Measurements from ENCODE around the gene KAT8. TPM values are rescaled to one million over a fixed set of nuclear protein-coding genes. Genes with fewer than 3 reads are reported as not detected.
"Not testable (repeated sequence)": the region's sequence is repeated elsewhere in the genome, so short reads cannot be mapped to it uniquely, and the experiment has no call there.

Gene KAT8
- total and polyA plus RNA-seq, 4 donors: 15.9 to 37.4 (median 19.6) TPM

- H3K9ac ChIP-seq (ENCODE audit: low read depth in 1 of 2, low read length in 2 of 2): no peak within 1 kb of the TSS
- H3K9me3 ChIP-seq (ENCODE audit: control insufficient read depth in 4 of 4, low read length in 3 of 4): no peaks in the 10 kb centered on the region
- H3K4me3 ChIP-seq (ENCODE audit: low read depth in 1 of 3, low read length in 3 of 3): no peak within 1 kb of the TSS
- no peaks in the 10 kb centered on the region for H3K27me3 ChIP-seq (ENCODE audit: control insufficient read depth in 4 of 4, insufficient read depth in 4 of 4, low read length in 3 of 4)
- 86% methylated on average over 11 of the region's 11 CpGs for WGBS
- no peak for DNase-seq (ENCODE audit: low spot score)
- no peak within 1 kb of the TSS for H3K27ac ChIP-seq (ENCODE audit: low read depth in 1 of 2, low read length in 2 of 2)
- TF ChIP-seq HNF4G (IDR thresholded peaks at IDR 0.05): no peak
- TF ChIP-seq JUND (IDR thresholded peaks at IDR 0.05): no peak
- TF ChIP-seq ZBTB33 (IDR thresholded peaks at IDR 0.05): no peak
- no peak for TF ChIP-seq TAF1 (conservative IDR thresholded peaks at IDR 0.05)
- H3K36me3 ChIP-seq (ENCODE audit: control insufficient read depth in 4 of 4, insufficient read depth in 3 of 4, low read depth in 1 of 4, low read length in 3 of 4): no peaks in the 10 kb centered on the region
- H3K4me1 ChIP-seq (ENCODE audit: control insufficient read depth in 4 of 4, insufficient read depth in 4 of 4, low read length in 3 of 4): peaks cover 0 to 5% (median 2%) of the 10 kb centered on the region in 4 donors
These were observed 32.7 kb downstream of the KAT8 start, which contains the start of gene PRSS36 for GRCh38 chr16:31149894-31150890. PRSS36 (minus strand) TSS chr16:31150066; CDS start chr16:31150035, 31 bp downstream.

- not testable (repeated sequence) for H3K27ac ChIP-seq (ENCODE audit: low read depth in 1 of 2, low read length in 2 of 2); H3K9me3 ChIP-seq (ENCODE audit: control insufficient read depth in 4 of 4, low read length in 3 of 4); H3K27me3 ChIP-seq (ENCODE audit: control insufficient read depth in 4 of 4, insufficient read depth in 4 of 4, low read length in 3 of 4); H3K9ac ChIP-seq (ENCODE audit: low read depth in 1 of 2, low read length in 2 of 2); DNase-seq (ENCODE audit: low spot score); H3K36me3 ChIP-seq (ENCODE audit: control insufficient read depth in 4 of 4, insufficient read depth in 3 of 4, low read depth in 1 of 4, low read length in 3 of 4); H3K4me3 ChIP-seq (ENCODE audit: low read depth in 1 of 3, low read length in 3 of 3); H3K4me1 ChIP-seq (ENCODE audit: control insufficient read depth in 4 of 4, insufficient read depth in 4 of 4, low read length in 3 of 4)
- WGBS: 77% methylated on average over 6 of the region's 6 CpGs
These were observed 33.5 kb downstream of the KAT8 start for GRCh38 chr16:31150976-31151375.

- DNase-seq (ENCODE audit: low spot score): no peak
- Histone ChIP-seq H3K4me1 (ENCODE audit: control insufficient read depth in 4 of 4, insufficient read depth in 4 of 4, low read length in 3 of 4) (peaks cover 0 to 1% (median 0%) of the 10 kb centered on the region in 4 donors), H3K9ac (ENCODE audit: low read depth in 1 of 2, low read length in 2 of 2) (no peak overlapping the region), H3K4me3 (ENCODE audit: low read depth in 1 of 3, low read length in 3 of 3) (no peak overlapping the region), H3K27ac (ENCODE audit: low read depth in 1 of 2, low read length in 2 of 2) (no peak overlapping the region), H3K9me3 (ENCODE audit: control insufficient read depth in 4 of 4, low read length in 3 of 4) (no peaks in the 10 kb centered on the region), H3K27me3 (ENCODE audit: control insufficient read depth in 4 of 4, insufficient read depth in 4 of 4, low read length in 3 of 4) (no peaks in the 10 kb centered on the region), H3K36me3 (ENCODE audit: control insufficient read depth in 4 of 4, insufficient read depth in 3 of 4, low read depth in 1 of 4, low read length in 3 of 4) (no peaks in the 10 kb centered on the region)
- TF ChIP-seq GABPA (IDR thresholded peaks at IDR 0.05 in 1 of 2, conservative IDR thresholded peaks at IDR 0.05 in 1 of 2): no peak
- no peak for TF ChIP-seq CTCF (IDR thresholded peaks at IDR 0.05; ENCODE audit: low read depth, low read length, missing input control)
- no peak for TF ChIP-seq REST (IDR thresholded peaks at IDR 0.05)
- TF ChIP-seq MAX (IDR thresholded peaks at IDR 0.05): no peak
- no peak for TF ChIP-seq ATF3 (IDR thresholded peaks at IDR 0.05)
- TF ChIP-seq HNF4G (IDR thresholded peaks at IDR 0.05): no peak
- TF ChIP-seq EGR1 (IDR thresholded peaks at IDR 0.05; ENCODE audit: low read depth in 2 of 2): no peak
- no peak for TF ChIP-seq JUND (IDR thresholded peaks at IDR 0.05)
- TF ChIP-seq FOXA1 (IDR thresholded peaks at IDR 0.05): no peak
- TF ChIP-seq ZBTB33 (IDR thresholded peaks at IDR 0.05): no peak
- no peak for TF ChIP-seq RXRA (IDR thresholded peaks at IDR 0.05)
- no peak for TF ChIP-seq FOXA2 (IDR thresholded peaks at IDR 0.05)
- no peak for TF ChIP-seq YY1 (IDR thresholded peaks at IDR 0.05)
- WGBS: 47% methylated on average over 8 of the region's 8 CpGs
These were observed 39.7 kb downstream of the KAT8 start for GRCh38 chr16:31157136-31157535.
